NCI-H446 treated with DMSO at 0.1 percent for 48 hours (cell line): ENCODE results near the gene RBM34.
"Not testable (repeated sequence)": the region's sequence is repeated elsewhere in the genome, so short reads cannot be mapped to it uniquely, and the experiment has no call there.

ENCODE experiments used
- DNase-seq: peaks from one replicate; lab custom pipeline; 2025; lab: John Stamatoyannopoulos, UW

The RBM34 gene

DNA sequence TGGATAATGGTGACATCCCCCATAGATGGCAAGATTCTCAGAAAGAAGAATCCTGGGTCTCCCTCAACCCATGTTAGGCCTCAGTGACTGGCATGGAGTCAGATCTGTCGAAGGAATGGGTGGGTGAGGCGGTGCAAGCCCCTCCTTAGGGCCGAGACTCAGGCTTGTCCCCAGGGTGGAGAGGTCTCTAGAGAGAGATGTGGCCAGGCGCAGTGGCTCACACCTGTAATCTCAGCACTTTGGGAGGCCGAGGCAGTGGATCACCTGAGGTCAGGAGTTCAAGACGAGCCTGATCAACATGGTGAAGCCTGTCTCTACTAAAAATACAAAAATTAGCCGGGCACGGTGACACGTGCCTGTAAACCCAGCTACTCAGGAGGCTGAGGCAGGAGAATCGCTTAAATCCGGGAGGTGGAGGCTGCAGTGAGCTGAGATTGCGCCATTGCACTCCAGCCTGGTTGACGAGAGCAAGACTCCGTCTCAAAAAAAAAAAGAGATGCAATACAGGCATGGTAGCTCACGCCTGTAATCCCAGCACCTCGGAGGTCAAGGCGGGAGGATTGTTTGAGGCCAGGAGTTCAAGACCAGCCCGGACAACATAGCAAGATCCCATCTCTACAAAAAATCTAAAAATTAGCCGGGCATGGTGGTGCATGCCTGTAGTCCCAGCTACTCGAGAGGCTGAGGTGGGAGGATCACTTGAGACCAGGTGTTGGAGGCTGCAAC, 69.6 kb downstream of the RBM34 start:
- DNase-seq: not testable (repeated sequence)

GRCh38 chr1:235090406-235091069, 70.5 kb downstream of the RBM34 start:
- DNase-seq: no peak

GRCh38 chr1:235088907-235089306, 72.1 kb downstream of the RBM34 start:
- DNase-seq: no peak

- DNase-seq: no peak
These were observed 72.6 kb downstream of the RBM34 start for GRCh38 chr1:235088430-235088829.

GRCh38 chr1:235087906-235088305, 73.1 kb downstream of the RBM34 start:
- DNase-seq: no peak

GRCh38 chr1:235085411-235086117, 75.5 kb downstream of the RBM34 start:
- DNase-seq: not testable (repeated sequence)
